Gastroesophageal sphincter (tissue), 3 donors: ENCODE measurements around the gene ITGA11.

Experiments used
- CTCF ChIP-seq, 4 experiments: fragments of 200-600 bp in 2 of 4; fragments of 450-650 bp in 2 of 4; sonication (generic) in 1 of 4; IDR thresholded peaks; one replicate each; pipeline ENCODE4 v1.5.1; 2017 to 2019; ENCODE audit warnings: antibody characterized with exemption in 4 of 4, mild to moderate bottlenecking in 2 of 4, moderate library complexity in 2 of 4
- POLR2A ChIP-seq, 2 donors: fragments of 450-650 bp; IDR thresholded peaks; one replicate each; pipeline ENCODE4 v1.6.1; 2017; ENCODE audit warnings: antibody characterized with exemption in 2 of 2, mild to moderate bottlenecking in 2 of 2, moderate library complexity in 1 of 2

GRCh38 chr15:68298882-68299381, 133.0 kb downstream of the ITGA11 start:
- no peak for TF ChIP-seq CTCF (IDR thresholded peaks at IDR 0.05)
- TF ChIP-seq POLR2A (IDR thresholded peaks at IDR 0.05), result no peak
